ENCODE measurements around the gene CST8.

CST8 gene

GRCh38 chr20:23476015-23476754 lies 14.7 kb upstream of the CST8 start:
- no peak for DNase-seq

- no peak for DNase-seq
Measured at GRCh38 chr20:23477223-23477622, 13.7 kb upstream of the CST8 start.

- no peak for DNase-seq
Measured at GRCh38 chr20:23479043-23479442, 11.9 kb upstream of the CST8 start.

GRCh38 chr20:23482138-23482537 lies 8.8 kb upstream of the CST8 start:
- no peak for DNase-seq

GRCh38 chr20:23484081-23484480 lies 6.8 kb upstream of the CST8 start:
- no peak for DNase-seq

- no peak for DNase-seq
Measured at GRCh38 chr20:23488470-23488869, 2.4 kb upstream of the CST8 start.

- DNase-seq = no peak
Measured at GRCh38 chr20:23488996-23489395, 1.9 kb upstream of the CST8 start.

GRCh38 chr20:23492292-23492691 lies 1.4 kb downstream of the CST8 start:
- no peak for DNase-seq

GRCh38 chr20:23493172-23493772 lies 2.4 kb downstream of the CST8 start:
- no peak for DNase-seq

- no peak for DNase-seq
Measured at GRCh38 chr20:23497536-23497935, 6.6 kb downstream of the CST8 start.

GRCh38 chr20:23501926-23502325 lies 11.0 kb downstream of the CST8 start:
- DNase-seq = no peak

GRCh38 chr20:23503649-23504048 lies 12.7 kb downstream of the CST8 start:
- no peak for DNase-seq

GRCh38 chr20:23507346-23507745 lies 16.4 kb downstream of the CST8 start:
- DNase-seq = no peak

- no peak for DNase-seq
Measured at GRCh38 chr20:23508449-23509229, 17.7 kb downstream of the CST8 start.

GRCh38 chr20:23509247-23509913 lies 18.5 kb downstream of the CST8 start:
- no peak for DNase-seq

- DNase-seq = no peak
Measured at GRCh38 chr20:23510000-23510590, 19.2 kb downstream of the CST8 start.

- DNase-seq = no peak
Measured at GRCh38 chr20:23513164-23513563, 22.2 kb downstream of the CST8 start.

- no peak for DNase-seq
Measured at GRCh38 chr20:23514848-23515247, 23.9 kb downstream of the CST8 start.

GRCh38 chr20:23515250-23515939 lies 24.5 kb downstream of the CST8 start:
- no peak for DNase-seq

GRCh38 chr20:23517719-23518118 lies 26.8 kb downstream of the CST8 start:
- DNase-seq = no peak

- DNase-seq = no peak
Measured at GRCh38 chr20:23519556-23519955, 28.6 kb downstream of the CST8 start.

GRCh38 chr20:23520185-23520584 lies 29.3 kb downstream of the CST8 start:
- no peak for DNase-seq

All from GDM1 (cell line).